Small intestine (tissue), 16 donors: ENCODE data around the gene POLR2C. TPM values are rescaled to one million over a fixed set of nuclear protein-coding genes. Genes with fewer than 3 reads are reported as not detected.

Source experiments
- DNase-seq, 2 donors: peaks; one replicate each; pipeline versions ENCODE4 v3.0.0 to v3.0.0-alpha.2; 2013
- FAIRE-seq: peaks from 2 replicates; lab custom pipeline; 2012; peaks lifted over from hg19 to GRCh38; lab: Jason Lieb, UNC
- H3K27ac ChIP-seq, 3 donors: one replicate each; pipeline ENCODE4 v1.5.1; 2013; ENCODE audit warnings: low read length in 2 of 3, mild to moderate bottlenecking in 2 of 3, control low read depth in 1 of 3, inconsistent platforms in 1 of 3, low read depth in 1 of 3, moderate library complexity in 1 of 3
- H3K27me3 ChIP-seq, 3 donors: one replicate each; pipeline ENCODE4 v1.6.1; 2013; ENCODE audit warnings: low read length in 3 of 3, inconsistent platforms in 1 of 3; ENCODE audit not compliant: control insufficient read depth in 3 of 3, insufficient read depth in 3 of 3
- H3K36me3 ChIP-seq, 3 donors: one replicate each; pipeline ENCODE4 v1.6.1; 2013; ENCODE audit warnings: low read length in 3 of 3, inconsistent platforms in 1 of 3, low read depth in 1 of 3, mild to moderate bottlenecking in 1 of 3, moderate library complexity in 1 of 3; ENCODE audit not compliant: control insufficient read depth in 3 of 3, insufficient read depth in 2 of 3
- H3K4me1 ChIP-seq, 3 donors: one replicate each; pipeline ENCODE4 v1.6.1; 2013; ENCODE audit warnings: low read length in 2 of 3, inconsistent platforms in 1 of 3, low read depth in 1 of 3, mild to moderate bottlenecking in 1 of 3, moderate library complexity in 1 of 3; ENCODE audit not compliant: control insufficient read depth in 3 of 3, insufficient read depth in 2 of 3
- H3K4me3 ChIP-seq, 3 donors: one replicate each; pipeline ENCODE4 v1.5.1; 2013; ENCODE audit warnings: low read length in 3 of 3, control low read depth in 1 of 3, inconsistent platforms in 1 of 3, low read depth in 1 of 3, mild to moderate bottlenecking in 1 of 3, moderate library complexity in 1 of 3
- H3K9me3 ChIP-seq, 2 donors: one replicate each; pipeline ENCODE4 v1.6.1; 2013; ENCODE audit warnings: low read depth in 1 of 2, low read length in 1 of 2; ENCODE audit not compliant: control insufficient read depth in 2 of 2, insufficient read depth in 1 of 2
- WGBS, 3 donors: extraction: QIAGEN DNeasy Blood & Tissue Kit; methylation state at CpG; one replicate each; pipeline ENCODE4 v1.1.7; 2013; 5-methylcytosine and 5-hydroxymethylcytosine counted together
- long read RNA-seq, 10 donors: transcript quantifications; one replicate each; lab custom pipeline, GENCODE V29; 2026
- polyA plus RNA-seq, 4 donors: library from polyadenylated mRNA; stranded (reverse) in 3 of 4; unstranded in 1 of 4; fragments of 200-250 nt in 3 of 4; fragments of 120-200 nt in 1 of 4; gene quantifications; one replicate each; pipeline versions ENCODE4 v1.2.1 to v1.2.3, GENCODE V29; 2013
- donor health status: healthy with polysubstance abuse.
- donor health status: control.
- donor health status: control.
- donor health status: Bipolar disorder and iron deficiency.
- donor health status: healthy.

Gene POLR2C
- 10 to 100 TPM; 51.7 to 86.8 (median 61.4) TPM for polyA plus RNA-seq
- long read RNA-seq, donor 1, result 0 reads
- long read RNA-seq, donor 2, transcript POLR2C-201 (9 exons, 2,057 nt), result major isoform, 22 of 23 reads
- long read RNA-seq, donor 2, partial matches to known transcripts, result 0 of 23 reads
- long read RNA-seq, donor 2, other reads (novel, unspliced or antisense), result 0 of 23 reads
- long read RNA-seq, donor 3, transcript POLR2C-201 (9 exons, 2,057 nt), result major isoform, 13 of 17 reads
- long read RNA-seq, donor 3, partial matches to known transcripts, result 0 of 17 reads
- long read RNA-seq, donor 3, other reads (novel, unspliced or antisense), result 0 of 17 reads
- long read RNA-seq, donor 4, partial matches to known transcripts, result 0 of 1 reads
- long read RNA-seq, donor 4, other reads (novel, unspliced or antisense), result 0 of 1 reads
- long read RNA-seq, donor 5, transcript POLR2C-201 (9 exons, 2,057 nt), result major isoform, 9 of 10 reads
- long read RNA-seq, donor 5, partial matches to known transcripts, result 0 of 10 reads
- long read RNA-seq, donor 5, other reads (novel, unspliced or antisense), result 0 of 10 reads
- long read RNA-seq, donor 6, transcript POLR2C-201 (9 exons, 2,057 nt), result major isoform, 37 of 56 reads
- long read RNA-seq, donor 6, partial matches to known transcripts, result 6 of 56 reads
- long read RNA-seq, donor 6, other reads (novel, unspliced or antisense), result 11 of 56 reads
- long read RNA-seq, donor 7, transcript POLR2C-201 (9 exons, 2,057 nt), result major isoform, 43 of 60 reads
- long read RNA-seq, donor 7, partial matches to known transcripts, result 14 of 60 reads
- long read RNA-seq, donor 7, other reads (novel, unspliced or antisense), result 0 of 60 reads
- long read RNA-seq, donor 8, partial matches to known transcripts, result 0 of 3 reads
- long read RNA-seq, donor 8, other reads (novel, unspliced or antisense), result 0 of 3 reads
- long read RNA-seq, donor 9, partial matches to known transcripts, result 0 of 4 reads
- long read RNA-seq, donor 9, other reads (novel, unspliced or antisense), result 0 of 4 reads
- long read RNA-seq, donor 10, transcript POLR2C-201 (9 exons, 2,057 nt), result major isoform, 38 of 54 reads
- long read RNA-seq, donor 10, partial matches to known transcripts, result 5 of 54 reads
- long read RNA-seq, donor 10, other reads (novel, unspliced or antisense), result 7 of 54 reads

DNA sequence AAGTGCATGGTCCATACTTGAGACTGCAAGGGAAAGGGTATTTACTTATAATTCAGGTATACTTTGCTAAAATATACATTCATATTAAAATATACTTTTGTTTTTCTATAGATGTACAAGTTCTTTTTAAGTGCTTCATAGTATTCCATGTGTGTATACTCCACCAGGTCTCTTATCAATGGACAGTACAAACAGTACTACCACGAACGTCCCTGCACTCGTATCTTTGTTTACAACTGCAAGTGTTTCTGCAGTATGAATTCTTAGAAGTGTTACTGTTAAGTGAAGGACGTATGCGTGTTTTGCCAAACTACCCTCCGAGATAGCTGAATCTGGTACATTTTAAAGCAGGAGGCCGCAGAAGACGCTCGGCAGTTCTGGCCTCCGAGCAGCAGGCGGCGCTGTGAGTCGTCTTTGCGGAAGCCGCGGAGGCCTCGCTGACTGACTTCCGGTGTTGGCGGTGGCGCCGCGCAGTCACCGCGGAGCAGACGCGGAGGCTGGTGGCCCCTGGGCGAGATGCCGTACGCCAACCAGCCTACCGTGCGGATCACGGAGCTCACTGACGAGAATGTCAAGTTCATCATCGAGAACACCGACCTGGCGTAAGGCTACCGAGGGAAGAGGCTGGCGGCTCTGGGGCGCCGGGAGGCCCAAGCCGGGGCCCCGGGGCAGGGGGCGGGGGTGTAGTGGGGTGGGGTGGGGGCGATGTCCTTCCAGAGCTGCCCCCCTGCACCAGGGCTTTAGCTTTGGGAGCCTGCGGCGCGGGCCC lies at the start of gene POLR2C:
Gene POLR2C (plus strand): TSS at position 471 of the 769 bp plus-strand sequence. CDS start 46 bp downstream, at position 517.
- H3K9me3 ChIP-seq, result no peaks in the 10 kb centered on the region
- 1 to 2% (median 1%) methylated on average over 32 to 47 of the region's 47 CpGs for WGBS, 3 donors
- peak; percentile 81 to 95 for DNase-seq
- H3K27me3 ChIP-seq, result no peaks in the 10 kb centered on the region
- H3K4me3 ChIP-seq, result peak within 1 kb of the TSS; percentile 75 to 86 (median 84)
- no peak for FAIRE-seq
- peak within 1 kb of the TSS in 2 of 3 donors; percentile 44 to 77 for H3K27ac ChIP-seq
- peaks cover 0 to 5% (median 4%) of the 10 kb centered on the region in 3 donors for H3K4me1 ChIP-seq
- peaks cover 4 to 52% (median 17%) of the 10 kb centered on the region in 3 donors for H3K36me3 ChIP-seq

DNA sequence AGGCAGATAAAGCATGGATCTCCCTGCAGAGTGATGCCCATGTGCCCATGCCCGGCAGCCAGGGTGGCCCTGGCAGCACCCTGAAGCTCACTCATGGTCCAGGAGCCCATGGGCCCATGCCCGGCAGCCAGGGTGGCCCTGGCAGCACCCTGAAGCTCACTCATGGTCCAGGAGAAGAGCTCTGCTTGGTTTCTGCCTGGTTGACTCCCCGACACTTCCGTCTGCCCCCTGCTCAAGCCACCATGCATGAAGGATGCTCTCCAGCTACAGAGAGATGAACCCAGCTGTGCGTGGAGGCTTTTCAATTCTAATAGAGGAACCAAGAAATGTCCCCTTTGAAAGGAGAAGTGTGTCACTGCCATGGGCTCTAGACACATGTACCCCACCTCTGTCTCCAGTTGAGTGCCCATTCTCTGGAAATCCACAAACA lies 49.2 kb upstream of the POLR2C start:
- Histone ChIP-seq H3K36me3 (no peaks in the 10 kb centered on the region), H3K9me3 (no peaks in the 10 kb centered on the region), H3K27ac (no peak overlapping the region), H3K27me3 (no peaks in the 10 kb centered on the region), H3K4me3 (no peak overlapping the region), H3K4me1 (peaks cover 0 to 17% (median 0%) of the 10 kb centered on the region in 3 donors)
- 81 to 89% (median 85%) methylated on average over 5 of the region's 5 CpGs for WGBS, 3 donors
- no peak for FAIRE-seq
- DNase-seq, result no peak

DNA sequence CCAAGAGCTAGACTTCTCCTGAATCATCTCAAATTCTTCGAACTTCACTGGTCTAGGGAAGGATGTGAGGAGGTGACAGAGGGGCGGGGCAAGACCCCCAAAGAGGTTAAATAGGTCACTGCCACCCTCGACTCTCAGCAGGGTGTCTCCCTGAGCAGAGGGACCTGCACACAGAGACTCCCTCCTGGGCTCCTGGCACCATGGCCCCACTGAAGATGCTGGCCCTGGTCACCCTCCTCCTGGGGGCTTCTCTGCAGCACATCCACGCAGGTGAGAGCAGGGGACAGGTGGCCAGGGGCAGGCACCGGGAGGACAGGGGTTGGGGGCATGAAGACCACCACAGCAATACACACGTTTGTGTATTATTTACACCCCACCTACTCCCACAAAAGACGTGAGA lies 48.7 kb upstream of the POLR2C start:
- no peaks in the 10 kb centered on the region for H3K9me3 ChIP-seq
- no peaks in the 10 kb centered on the region for H3K36me3 ChIP-seq
- no peak overlapping the region for H3K27ac ChIP-seq
- 45 to 66% (median 46%) methylated on average over 7 of the region's 7 CpGs for WGBS, 3 donors
- peaks cover 0 to 20% (median 0%) of the 10 kb centered on the region in 3 donors for H3K4me1 ChIP-seq
- no peak overlapping the region for H3K4me3 ChIP-seq
- no peaks in the 10 kb centered on the region for H3K27me3 ChIP-seq
- DNase-seq (no peak), FAIRE-seq (no peak)

DNA sequence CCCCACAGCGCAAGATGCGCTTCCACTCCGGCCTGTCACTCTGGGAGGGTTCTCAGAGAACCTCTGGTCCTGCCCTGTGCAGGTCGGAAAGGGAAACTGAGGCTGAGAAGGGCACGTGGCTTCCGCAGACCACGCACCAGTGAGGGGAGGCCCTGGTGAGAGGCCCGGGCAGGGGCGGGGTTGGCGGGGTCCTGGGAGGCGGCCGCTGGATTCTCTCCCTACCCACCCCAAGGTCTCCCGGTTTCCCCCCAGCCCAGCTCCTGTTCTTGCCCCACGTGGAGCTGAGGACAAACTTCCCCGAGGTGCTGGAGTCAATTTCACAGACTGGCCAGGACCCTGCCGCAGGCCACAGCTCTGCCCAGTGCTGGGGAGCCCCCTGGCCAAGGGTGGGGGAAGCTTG lies 46.4 kb upstream of the POLR2C start:
- 81 to 84% (median 82%) methylated on average over 16 of the region's 16 CpGs for WGBS, 3 donors
- H3K27ac ChIP-seq, result no peak overlapping the region
- H3K4me1 ChIP-seq, result peaks cover 0 to 21% (median 0%) of the 10 kb centered on the region in 3 donors
- FAIRE-seq, result no peak
- no peak for DNase-seq
- H3K27me3 ChIP-seq, result no peaks in the 10 kb centered on the region
- H3K36me3 ChIP-seq, result no peaks in the 10 kb centered on the region
- no peaks in the 10 kb centered on the region for H3K9me3 ChIP-seq
- no peak overlapping the region for H3K4me3 ChIP-seq

DNA sequence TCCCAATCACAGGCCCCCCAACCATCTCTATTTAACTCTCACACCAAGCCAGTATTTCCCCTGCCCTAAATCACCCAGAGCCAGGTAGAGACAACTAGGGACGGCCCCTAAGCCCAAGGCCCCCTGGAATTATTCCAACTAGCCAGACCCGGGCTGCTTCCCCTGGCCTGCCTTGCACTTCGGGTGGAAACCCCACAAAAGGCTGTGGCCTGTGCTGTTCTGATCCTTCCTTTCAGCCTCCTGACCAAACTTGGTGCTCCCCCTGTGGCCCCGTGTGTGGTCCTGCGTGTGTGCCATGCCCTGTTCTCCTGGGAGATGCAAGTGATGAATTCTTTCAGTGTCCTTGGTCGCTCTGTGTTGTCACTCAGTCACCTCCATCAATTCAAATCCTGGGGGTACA lies 43.0 kb upstream of the POLR2C start:
- H3K9me3 ChIP-seq, result no peaks in the 10 kb centered on the region
- FAIRE-seq, result no peak
- DNase-seq, result no peak
- peaks cover 0 to 24% (median 0%) of the 10 kb centered on the region in 3 donors for H3K4me1 ChIP-seq
- H3K27ac ChIP-seq, result no peak overlapping the region
- WGBS, 3 donors, result 80 to 87% (median 83%) methylated on average over 6 of the region's 6 CpGs
- H3K27me3 ChIP-seq, result no peaks in the 10 kb centered on the region
- no peak overlapping the region for H3K4me3 ChIP-seq
- no peaks in the 10 kb centered on the region for H3K36me3 ChIP-seq

DNA sequence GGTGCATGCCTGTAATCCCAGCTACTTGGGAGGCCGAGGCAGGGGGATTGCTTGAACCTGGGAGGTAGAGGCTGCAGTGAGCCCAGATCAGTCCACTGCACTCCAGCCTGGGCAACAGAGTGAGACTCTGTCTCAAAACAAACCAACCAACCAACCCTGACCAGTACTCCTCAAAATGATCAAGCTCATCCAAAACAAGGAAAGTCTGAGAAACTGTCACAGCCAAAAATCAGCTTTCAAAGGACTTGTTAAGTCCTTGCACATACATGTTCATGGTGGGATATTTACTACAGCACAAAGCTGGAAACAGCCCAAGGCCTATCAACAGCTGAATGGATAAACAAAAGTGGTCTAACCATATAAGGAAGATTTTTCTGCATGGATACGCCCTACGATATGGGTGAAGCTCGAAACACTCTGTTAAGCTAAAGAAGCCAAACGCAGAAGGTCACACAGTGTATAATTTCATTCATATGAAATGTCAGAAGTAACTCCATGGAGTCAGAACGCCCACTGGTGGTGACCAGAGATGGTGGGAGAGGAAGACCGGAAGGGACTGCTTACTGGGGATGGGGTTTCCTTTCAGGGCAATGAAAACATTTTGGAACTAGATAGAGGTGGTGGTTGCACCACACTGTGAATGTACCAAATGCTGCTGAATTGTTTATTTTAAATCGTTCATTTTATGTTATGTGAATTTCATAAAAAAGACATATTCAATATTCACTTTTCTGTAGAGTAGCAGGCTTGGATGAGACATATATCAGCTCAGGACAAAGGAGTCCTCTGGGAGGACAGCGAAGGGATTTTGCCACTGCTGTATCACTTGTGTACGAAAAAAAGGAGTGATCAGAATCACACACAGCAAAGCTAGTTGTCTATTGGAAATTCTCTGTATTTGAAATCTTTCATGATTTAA lies 40.2 kb upstream of the POLR2C start:
- peaks cover 0 to 12% (median 0%) of the 10 kb centered on the region in 3 donors for H3K4me1 ChIP-seq
- no peak overlapping the region for H3K27ac ChIP-seq
- H3K4me3 ChIP-seq, result no peak overlapping the region
- no peaks in the 10 kb centered on the region for H3K27me3 ChIP-seq
- no peaks in the 10 kb centered on the region for H3K9me3 ChIP-seq
- DNase-seq (peak; percentile 40 to 64), FAIRE-seq (no peak)
- whole genome bisulfite sequencing, 3 donors, result 35 to 42% (median 41%) methylated on average over 10 of the region's 10 CpGs
- peaks cover 0 to 11% (median 0%) of the 10 kb centered on the region in 3 donors for H3K36me3 ChIP-seq

DNA sequence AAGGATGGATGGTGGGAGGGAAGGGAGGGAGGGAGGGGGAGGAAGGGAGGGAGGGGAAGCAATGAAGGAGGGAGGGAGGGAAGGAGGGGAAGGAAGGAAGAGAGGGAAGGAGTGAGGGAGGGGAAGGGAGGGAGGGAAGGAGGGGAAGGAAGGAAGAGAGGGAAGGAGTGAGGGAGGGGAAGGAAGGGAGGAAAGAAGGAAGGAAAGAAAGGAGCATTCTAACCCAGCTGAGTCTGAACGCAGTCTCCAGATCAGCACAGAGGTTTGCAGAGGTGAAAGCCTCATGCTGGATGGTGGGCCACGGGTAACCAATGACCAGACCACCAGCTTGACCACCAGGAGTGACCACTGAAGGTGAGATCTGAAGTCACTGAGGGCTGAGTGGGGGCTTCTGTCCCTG lies 39.3 kb upstream of the POLR2C start:
- peaks cover 0 to 14% (median 3%) of the 10 kb centered on the region in 3 donors for H3K36me3 ChIP-seq
- peaks cover 0 to 7% (median 0%) of the 10 kb centered on the region in 3 donors for H3K4me1 ChIP-seq
- no peak for DNase-seq
- WGBS, 3 donors, result 74 to 77% (median 76%) methylated on average over 2 of the region's 2 CpGs
- no peaks in the 10 kb centered on the region for H3K27me3 ChIP-seq
- no peak for FAIRE-seq
- H3K27ac ChIP-seq, result no peak overlapping the region
- no peak overlapping the region for H3K4me3 ChIP-seq
- H3K9me3 ChIP-seq, result no peaks in the 10 kb centered on the region
